Mucosa of descending colon (tissue), 3 donors: ENCODE measurements around the gene AP3M1. TPM values are rescaled to one million over a fixed set of nuclear protein-coding genes. Genes with fewer than 3 reads are reported as not detected.

Experiments used
- ATAC-seq: fragments of 200-7000 bp; cut with Tn5 transposase; one replicate; pipeline ENCODE4 v1.9.1; 2020; ENCODE audit warnings: mild to moderate bottlenecking, moderate library complexity
- DNase-seq, 3 donors: peaks; one replicate each; pipeline ENCODE4 v3.0.0-alpha.2; 2020
- H3K36me3 ChIP-seq: fragments of 200-600 bp; one replicate; pipeline ENCODE4 v1.8.0; 2021; ENCODE audit warnings: low read depth, mild to moderate bottlenecking
- H3K4me1 ChIP-seq: fragments of 200-600 bp; one replicate; pipeline ENCODE4 v1.8.0; 2021; ENCODE audit warnings: low read depth, mild to moderate bottlenecking
- H3K4me3 ChIP-seq: fragments of 200-600 bp; one replicate; pipeline ENCODE4 v1.8.0; 2021; ENCODE audit warnings: mild to moderate bottlenecking
- H3K9me3 ChIP-seq: fragments of 200-600 bp; one replicate; pipeline ENCODE4 v1.8.0; 2021; ENCODE audit warnings: mild to moderate bottlenecking
- intact Hi-C, 2 donors: fragments of 100-400 bp; cut with DNase I in 1 of 2; cut with micrococcal nuclease in 1 of 2; formaldehyde crosslinking; loops; one replicate each; pipeline versions ENCODE4 v1.11.0 to v1.11.1; 2022; cut with DNase I, micrococcal nuclease
- long read RNA-seq, 2 donors: library from polyadenylated mRNA; unstranded; transcript quantifications; one replicate each; pipeline ENCODE4 v2.0.0, GENCODE V29; 2019 to 2021
- total RNA-seq, 3 donors: library from RNA; stranded (reverse); fragmentation: NEBNext Ultra II Directional in 2 of 3; extraction: Animal tissue kit (Norgen Biotek cat#: 25700) in 2 of 3; gene quantifications; one replicate each; pipeline versions ENCODE4 v1.2.1 to v1.2.4, GENCODE V29; 2021 to 2023
- TF ChIP-seq, protein P1 (sequence below): fragments of 200-600 bp; IDR thresholded peaks from one replicate; pipeline ENCODE4 v1.8.0; 2022; ENCODE audit warnings: antibody characterized with exemption, mild to moderate bottlenecking
- donor health status: DM: no; HTN: no; CAD: no; lungs with moderate emphysema.
- donor health status: DM: no; HTN: no; CAD: no.
- donor health status: DM: no; HTN: yes; CAD: no.

The AP3M1 gene, protein sequence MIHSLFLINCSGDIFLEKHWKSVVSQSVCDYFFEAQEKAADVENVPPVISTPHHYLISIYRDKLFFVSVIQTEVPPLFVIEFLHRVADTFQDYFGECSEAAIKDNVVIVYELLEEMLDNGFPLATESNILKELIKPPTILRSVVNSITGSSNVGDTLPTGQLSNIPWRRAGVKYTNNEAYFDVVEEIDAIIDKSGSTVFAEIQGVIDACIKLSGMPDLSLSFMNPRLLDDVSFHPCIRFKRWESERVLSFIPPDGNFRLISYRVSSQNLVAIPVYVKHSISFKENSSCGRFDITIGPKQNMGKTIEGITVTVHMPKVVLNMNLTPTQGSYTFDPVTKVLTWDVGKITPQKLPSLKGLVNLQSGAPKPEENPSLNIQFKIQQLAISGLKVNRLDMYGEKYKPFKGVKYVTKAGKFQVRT
- total RNA-seq = 10 to 100 TPM; 25.3 to 36.9 (median 33.7) TPM
- long read RNA-seq, donor 1, full-length matches to known transcripts = 32 of 40 reads
- long read RNA-seq, donor 1, partial matches to known transcripts = 1 of 40 reads
- long read RNA-seq, donor 1, other reads (novel, unspliced or antisense) = 7 of 40 reads
- long read RNA-seq, donor 2, full-length matches to known transcripts = 4 of 9 reads
- long read RNA-seq, donor 2, partial matches to known transcripts = 2 of 9 reads
- long read RNA-seq, donor 2, other reads (novel, unspliced or antisense) = 3 of 9 reads

DNA sequence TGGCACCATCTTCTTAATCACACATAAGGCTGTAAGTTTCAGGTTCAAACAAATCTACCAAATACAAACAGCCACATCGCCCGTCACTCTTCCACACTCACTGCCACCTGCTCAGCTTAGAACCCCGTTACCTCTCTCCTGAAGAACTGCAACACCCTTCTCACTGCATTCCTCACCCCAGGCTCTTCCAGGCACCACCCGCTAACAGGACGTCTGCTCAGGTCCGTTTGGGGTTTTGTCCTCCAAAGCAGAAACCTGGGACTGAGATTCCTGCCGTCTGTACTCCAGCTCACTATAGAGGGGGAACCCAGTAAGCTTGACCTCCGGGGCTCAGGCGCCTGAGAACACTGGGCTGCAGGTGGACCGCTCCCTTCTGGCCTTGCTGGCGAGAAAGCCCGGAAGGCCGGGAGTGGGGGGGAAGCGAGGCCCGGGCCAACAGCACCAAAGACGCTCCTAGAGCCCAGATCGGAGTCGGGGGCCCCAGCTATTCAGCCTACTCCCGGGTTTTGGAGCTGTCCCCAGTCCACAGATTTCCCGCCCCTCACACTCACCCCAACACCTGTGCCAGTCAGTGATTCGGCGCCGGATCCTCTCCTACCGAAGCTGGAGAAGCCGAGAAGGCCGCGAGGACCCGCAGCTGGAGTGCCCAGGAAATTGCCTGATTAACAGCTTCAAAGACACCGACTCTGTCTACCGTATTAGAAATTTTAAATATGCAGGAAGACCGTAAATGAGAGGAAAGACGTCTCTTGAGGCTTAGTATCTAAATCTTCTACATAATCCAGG lies at the start of gene AP3M1:
Gene AP3M1 (minus strand): TSS at position 625 of the 786 bp plus-strand sequence. CDS start 12,449 bp downstream, outside the sequence.
- H3K4me3 ChIP-seq = peak within 1 kb of the TSS; percentile 48
- peaks cover 12% of the 10 kb centered on the region for H3K4me1 ChIP-seq
- no peaks in the 10 kb centered on the region for H3K9me3 ChIP-seq
- DNase-seq = peak; percentile 86 to 90 (median 90)
- ATAC-seq = peak; percentile 81
- intact Hi-C loops = no loop called here
- no peaks in the 10 kb centered on the region for H3K36me3 ChIP-seq
- TF ChIP-seq, protein P1, sequence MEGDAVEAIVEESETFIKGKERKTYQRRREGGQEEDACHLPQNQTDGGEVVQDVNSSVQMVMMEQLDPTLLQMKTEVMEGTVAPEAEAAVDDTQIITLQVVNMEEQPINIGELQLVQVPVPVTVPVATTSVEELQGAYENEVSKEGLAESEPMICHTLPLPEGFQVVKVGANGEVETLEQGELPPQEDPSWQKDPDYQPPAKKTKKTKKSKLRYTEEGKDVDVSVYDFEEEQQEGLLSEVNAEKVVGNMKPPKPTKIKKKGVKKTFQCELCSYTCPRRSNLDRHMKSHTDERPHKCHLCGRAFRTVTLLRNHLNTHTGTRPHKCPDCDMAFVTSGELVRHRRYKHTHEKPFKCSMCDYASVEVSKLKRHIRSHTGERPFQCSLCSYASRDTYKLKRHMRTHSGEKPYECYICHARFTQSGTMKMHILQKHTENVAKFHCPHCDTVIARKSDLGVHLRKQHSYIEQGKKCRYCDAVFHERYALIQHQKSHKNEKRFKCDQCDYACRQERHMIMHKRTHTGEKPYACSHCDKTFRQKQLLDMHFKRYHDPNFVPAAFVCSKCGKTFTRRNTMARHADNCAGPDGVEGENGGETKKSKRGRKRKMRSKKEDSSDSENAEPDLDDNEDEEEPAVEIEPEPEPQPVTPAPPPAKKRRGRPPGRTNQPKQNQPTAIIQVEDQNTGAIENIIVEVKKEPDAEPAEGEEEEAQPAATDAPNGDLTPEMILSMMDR = no peak

DNA sequence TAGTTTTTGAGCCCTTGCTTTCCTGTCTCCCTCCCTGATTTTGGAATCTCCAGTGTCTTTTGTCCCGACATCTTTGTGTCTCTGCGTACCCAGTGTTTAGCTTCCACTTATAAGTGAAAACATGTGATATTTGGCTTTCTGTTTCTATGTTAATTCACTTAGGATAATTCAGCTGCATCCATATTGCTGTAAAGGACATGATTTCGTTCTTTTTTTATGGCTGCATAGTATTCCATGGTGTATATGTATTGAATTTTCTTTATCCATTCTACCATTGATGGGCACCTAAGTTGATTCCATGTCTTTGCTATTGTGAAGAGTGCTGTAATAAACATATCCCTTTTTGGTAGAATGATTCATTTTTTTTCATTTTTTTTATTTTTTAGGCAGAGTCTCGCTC lies 48.7 kb upstream of the AP3M1 start:
- Histone ChIP-seq H3K36me3 (no peaks in the 10 kb centered on the region), H3K9me3 (no peaks in the 10 kb centered on the region), H3K4me3 (no peak overlapping the region), H3K4me1 (no peaks in the 10 kb centered on the region)
- intact Hi-C loops = no loop called here
- TF ChIP-seq, protein P1 = no peak
- no peak for ATAC-seq
- no peak for DNase-seq

DNA sequence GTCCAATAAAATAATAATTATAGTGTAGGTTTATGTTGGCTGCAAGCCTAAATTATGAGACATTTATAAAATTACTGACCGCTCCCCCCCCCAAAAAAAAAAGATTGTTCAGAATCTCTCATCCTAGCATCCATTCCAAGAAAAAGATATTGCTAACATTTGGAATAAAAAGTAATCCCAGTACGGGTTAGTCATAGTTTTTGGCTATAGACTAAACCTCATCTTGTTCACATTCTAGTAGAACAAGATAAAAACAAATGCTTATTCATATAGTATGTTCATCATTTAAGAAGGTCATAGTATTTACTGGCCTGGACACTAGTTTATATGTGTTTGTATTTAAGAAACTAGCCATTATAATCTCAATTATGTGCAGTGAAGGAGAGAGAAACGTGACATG lies 44.4 kb upstream of the AP3M1 start:
- ATAC-seq = no peak
- no peak overlapping the region for H3K4me3 ChIP-seq
- no peak for DNase-seq
- no peaks in the 10 kb centered on the region for H3K9me3 ChIP-seq
- intact Hi-C loops = no loop called here
- H3K36me3 ChIP-seq = no peaks in the 10 kb centered on the region
- TF ChIP-seq, protein P1 = no peak
- peaks cover 8% of the 10 kb centered on the region for H3K4me1 ChIP-seq

DNA sequence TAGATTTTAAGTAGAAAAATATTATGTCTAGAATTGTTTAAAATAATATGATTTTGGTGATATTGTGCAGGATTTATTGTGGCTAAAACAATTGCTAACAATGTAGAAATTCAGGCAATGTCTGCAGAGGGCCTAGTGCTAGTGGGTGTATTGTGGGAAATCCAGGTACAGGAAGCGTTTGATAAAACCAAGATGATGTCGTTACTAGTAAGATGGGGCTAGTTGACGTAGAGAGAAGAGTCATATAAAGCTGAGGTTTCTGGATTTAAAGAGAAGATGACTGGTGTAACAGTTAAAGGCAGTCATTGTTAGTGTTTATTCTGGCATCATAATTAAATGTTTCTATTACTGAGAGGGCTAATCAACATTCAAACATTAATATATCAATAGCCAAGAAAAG lies 43.9 kb upstream of the AP3M1 start:
- DNase-seq = no peak
- TF ChIP-seq, protein P1 = no peak
- no peak for ATAC-seq
- peaks cover 8% of the 10 kb centered on the region for H3K4me1 ChIP-seq
- H3K4me3 ChIP-seq = no peak overlapping the region
- no peaks in the 10 kb centered on the region for H3K36me3 ChIP-seq
- intact Hi-C loops = no loop called here
- no peaks in the 10 kb centered on the region for H3K9me3 ChIP-seq

DNA sequence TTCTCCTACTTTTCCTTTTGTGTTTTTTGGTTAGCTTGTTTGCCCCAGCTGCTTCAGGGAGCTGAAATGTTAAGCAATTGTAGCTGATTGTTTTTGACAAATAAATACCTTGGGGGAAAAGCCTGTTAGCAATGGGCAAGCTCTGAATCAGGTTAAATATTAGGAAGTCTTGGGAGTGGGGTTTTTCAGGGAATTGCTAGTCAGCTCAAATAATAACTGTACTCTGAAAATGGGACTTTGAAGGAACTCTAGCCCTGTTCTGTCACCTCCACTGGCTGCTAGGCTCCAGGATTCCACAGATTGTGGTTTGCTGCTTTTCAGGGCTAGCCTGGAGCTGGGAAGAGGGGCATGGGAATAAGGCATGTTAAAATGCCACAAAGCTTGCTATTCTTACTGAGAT lies 39.9 kb upstream of the AP3M1 start:
- no peaks in the 10 kb centered on the region for H3K9me3 ChIP-seq
- ATAC-seq (peak; percentile 13), DNase-seq (no peak)
- peaks cover 8% of the 10 kb centered on the region for H3K4me1 ChIP-seq
- TF ChIP-seq, protein P1 = no peak
- intact Hi-C loops = no loop called here
- no peaks in the 10 kb centered on the region for H3K36me3 ChIP-seq
- no peak overlapping the region for H3K4me3 ChIP-seq
